ENCODE measurements around the gene CALHM2.
"Not testable (repeated sequence)": the region's sequence is repeated elsewhere in the genome, so short reads cannot be mapped to it uniquely, and the experiment has no call there.

Gene CALHM2

DNA sequence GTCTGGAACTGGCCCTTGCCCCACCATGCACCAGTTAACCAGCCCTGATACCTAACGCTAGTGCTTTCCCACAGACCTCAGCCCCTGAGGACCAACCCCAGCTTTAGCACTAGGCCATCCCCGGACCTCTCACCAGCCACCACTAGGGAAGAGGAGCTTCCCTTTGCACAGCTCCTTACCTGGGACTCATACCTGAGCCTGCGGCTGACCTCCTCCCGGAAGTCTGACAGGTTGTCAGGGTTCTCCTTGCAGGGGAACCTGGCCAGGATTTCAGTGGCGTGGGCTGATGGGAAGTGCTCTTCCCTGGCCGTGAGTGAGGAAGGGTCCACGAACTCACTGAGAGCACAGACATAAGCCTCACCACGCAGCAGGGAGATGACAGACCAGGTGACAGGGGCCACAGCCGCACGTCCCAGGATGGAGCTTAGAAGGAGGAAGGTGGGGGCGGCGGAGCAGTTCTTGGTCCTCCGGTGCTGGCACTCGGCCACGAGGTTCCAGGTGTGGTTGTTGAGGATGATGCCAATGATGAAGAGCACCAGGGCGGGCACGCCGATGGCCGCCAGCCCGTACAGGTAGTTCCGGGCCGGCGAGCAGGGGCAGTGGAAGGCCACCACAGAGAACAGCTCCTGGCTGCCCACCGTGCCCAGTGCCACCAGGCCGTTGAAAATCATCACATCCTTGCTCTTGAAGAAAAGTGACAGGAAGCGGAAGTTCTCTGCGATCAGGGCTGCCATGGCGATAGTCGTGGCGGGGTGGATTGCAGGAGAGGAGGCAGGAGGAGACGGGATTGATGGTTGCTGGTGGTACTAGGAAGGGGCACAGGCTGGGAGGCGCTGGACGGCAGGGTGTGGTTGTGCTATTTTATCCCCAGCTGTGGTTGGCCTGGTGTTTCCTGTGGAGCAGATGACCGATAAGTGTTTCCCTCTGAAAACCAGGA, 2.7 kb downstream of the CALHM2 start:
- DNase-seq, result no peak

DNA sequence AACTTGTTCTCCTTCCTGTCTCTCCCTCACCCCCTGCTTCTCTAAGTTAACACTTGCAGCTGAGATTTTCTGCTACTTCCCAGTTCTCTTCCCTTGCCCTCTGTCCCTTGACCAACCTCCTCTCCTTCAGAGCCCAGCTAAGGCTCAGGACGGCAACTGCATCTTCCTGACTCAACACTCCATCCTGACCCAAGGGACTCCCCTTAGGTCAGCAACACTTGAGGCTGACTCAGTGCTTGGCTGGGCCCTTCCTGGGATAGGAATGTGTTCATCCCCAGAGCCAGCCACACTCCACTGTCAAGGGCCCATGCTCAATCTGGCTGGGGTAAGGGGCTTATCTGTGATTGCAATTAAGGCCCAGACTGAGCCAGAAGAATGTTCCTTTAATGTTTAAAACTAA, 3.4 kb downstream of the CALHM2 start:
- DNase-seq, result no peak

DNA sequence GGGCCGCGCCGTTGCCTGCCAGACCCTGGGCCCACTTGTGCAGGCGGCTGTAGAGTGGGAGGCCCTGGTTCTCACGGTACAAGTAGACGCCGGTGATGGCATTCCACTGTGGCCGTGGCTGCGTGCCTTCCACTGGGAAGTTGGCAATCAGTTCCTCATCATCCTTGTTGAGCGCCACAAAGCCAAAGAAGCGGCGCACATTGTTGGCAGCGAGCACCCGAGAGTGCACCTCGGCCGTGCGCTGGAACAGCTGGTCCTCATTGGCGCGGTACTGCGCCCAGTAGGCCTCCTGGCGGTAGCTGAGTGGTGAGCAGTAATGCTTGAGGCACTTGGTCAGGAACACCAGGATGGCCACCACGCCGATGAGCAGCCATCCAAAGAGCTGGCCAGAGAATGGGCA, 5.0 kb downstream of the CALHM2 start:
- no peak for DNase-seq

DNA sequence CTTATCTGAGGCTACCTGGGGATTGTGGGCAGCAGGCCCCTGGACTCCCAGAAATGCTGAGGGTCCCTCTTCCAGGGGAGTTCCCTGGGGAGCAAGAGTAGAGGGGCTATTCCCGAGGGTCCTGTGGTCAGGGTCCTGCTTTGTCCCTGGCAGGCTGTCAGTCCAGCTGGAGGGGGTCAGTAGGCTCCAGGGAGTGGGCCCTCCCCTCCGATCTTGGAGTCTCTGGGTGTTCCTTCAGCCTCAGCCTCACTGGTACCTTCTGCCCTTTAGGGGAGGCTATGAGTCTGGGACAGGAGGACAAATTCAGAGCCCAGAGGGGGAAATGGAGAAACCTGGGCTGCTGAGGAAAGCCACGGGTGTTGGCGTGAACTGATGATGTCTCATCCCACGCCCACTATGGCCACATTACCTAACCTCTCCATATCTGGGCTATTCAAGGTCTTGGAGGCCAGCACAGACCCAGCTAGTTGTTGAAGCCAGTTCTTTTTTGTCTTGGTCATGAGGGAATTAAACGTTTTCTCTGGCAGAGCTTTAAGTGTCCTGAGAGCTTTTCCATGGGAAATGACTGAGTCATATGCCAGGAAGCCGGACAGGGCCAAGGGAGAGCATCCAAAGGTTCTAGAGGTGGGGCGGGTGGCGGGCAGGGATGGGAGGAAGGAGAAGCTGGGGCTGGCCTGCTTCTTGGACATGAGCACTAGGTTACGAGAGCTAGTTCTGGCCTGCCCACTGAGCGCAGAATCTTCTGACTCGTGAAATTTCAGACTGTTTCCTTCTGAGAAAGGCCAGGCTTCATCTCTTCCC, 6.2 kb downstream of the CALHM2 start:
- no peak for DNase-seq

DNA sequence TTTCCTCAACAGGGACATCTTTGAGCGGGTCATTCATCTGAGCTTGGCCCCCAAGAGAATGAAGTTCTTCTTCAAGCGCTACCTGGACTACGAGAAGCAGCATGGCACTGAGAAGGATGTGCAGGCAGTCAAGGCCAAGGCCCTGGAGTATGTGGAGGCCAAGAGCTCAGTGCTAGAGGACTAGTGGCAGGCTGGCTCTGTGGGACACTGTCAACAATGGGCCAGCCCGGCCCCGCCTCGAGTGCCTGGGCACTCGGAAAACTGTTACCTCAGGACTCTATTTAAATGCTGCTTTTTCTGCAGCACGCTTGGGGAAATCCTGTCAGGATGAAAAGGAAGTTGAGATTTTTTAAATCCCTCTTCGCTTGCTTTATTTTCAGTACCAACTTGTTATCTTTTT, 6.8 kb downstream of the CALHM2 start:
- DNase-seq, result no peak

DNA sequence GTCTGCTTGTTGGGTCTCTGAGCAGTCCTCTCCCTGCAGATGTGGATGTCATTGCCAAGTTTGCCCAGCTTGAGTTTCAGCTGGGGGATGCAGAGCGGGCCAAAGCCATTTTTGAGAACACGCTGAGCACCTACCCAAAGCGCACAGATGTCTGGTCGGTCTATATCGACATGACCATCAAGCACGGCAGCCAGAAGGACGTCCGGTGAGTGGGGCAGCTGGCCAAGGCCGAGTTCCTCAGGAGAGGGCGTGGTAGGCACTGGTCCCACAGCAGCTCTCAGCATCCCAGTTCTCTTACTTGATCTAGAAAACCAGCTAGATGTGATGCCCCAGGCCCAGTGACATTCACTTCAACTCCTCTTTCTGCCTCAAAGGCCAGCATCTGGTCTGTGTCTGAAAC, 7.7 kb downstream of the CALHM2 start:
- DNase-seq, result no peak

DNA sequence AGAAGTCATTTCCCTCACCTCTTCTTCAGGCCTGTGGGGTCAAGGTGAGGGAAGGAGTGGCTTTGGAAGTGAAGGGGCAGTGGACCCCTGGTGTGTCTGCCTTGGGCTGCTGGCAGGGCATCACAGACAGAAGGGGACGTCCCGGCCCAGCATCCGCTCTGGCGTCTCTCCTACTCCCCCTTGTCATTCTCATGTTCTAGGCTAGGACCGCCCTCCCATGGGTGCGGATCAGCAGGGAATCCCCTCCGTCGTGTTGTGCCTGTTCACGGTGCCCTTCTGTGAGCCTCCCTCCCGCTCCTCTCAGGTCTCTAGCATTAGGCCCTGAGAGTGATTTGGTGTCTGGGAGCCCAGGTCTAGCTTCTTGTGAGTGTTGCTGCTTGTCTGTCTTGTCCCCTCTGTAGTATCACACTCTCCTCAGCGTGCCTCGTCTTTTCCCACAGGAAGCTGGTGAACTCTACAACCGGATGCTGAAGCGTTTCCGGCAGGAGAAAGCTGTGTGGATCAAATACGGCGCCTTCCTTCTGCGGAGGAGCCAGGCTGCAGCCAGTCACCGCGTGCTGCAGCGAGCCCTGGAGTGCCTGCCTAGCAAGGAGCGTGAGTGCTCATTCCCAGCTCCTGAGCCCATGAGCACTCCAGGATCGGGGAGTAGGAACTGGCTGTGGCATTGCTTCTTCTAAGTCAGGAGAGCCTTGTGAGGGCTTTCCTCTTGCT, 8.5 kb downstream of the CALHM2 start:
- no peak for DNase-seq

DNA sequence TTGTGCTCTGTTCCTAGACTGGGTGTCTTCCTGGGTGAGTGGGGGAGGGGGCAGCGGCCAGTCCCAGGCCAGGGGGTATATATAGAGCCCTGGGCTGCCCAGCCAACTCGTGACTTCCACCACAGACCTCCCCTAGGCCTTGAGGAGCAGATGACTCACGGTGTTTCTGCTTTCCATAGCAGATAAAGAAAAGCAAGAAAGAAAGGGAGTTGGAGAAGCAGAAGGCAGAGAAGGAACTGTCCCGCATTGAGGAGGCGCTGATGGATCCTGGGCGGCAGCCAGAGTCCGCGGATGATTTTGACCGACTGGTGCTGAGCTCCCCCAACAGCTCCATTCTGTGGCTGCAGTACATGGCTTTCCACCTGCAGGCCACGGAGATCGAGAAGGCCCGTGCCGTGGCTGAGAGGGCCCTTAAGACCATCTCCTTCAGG, 10.1 kb downstream of the CALHM2 start:
- DNase-seq, result no peak

DNA sequence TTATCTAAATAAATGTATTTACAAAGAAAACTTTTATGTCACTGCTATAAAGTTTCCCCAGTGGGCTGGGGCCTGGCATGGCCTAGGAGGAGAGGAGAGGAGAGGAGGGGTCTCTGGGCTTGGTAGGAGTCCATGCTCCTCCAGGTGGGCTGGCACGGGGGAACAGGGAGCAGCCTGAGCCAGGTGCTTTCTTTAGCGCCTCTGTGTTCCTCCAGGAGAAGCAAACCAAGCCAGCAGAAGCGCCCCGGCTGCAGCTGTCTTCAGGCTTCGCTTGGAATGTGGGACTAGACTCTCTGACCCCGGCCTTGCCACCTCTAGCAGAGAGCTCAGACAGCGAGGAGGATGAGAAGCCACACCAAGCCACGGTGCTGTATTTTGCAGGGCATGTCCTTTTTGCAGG, 10.6 kb downstream of the CALHM2 start:
- no peak for DNase-seq

DNA sequence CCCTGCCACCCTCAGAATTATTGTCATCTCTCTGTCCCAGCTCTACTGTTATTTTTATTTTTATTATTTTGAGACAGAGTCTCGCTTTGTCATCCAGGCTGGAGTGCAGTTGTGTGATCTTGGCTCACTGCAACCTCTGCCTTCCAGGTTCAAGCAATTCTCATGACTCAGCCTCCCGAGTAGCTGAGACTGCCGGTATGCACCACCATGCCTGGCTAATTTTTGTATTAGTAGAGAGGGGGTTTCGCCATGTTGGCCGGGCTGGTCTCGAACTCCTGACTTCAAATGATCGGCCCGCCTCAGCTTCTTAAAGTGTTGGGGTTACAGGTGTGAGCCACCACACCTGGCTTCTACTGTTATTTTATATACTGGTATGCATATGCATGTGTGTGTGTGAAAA, 11.0 kb downstream of the CALHM2 start:
- DNase-seq, result no peak

DNA sequence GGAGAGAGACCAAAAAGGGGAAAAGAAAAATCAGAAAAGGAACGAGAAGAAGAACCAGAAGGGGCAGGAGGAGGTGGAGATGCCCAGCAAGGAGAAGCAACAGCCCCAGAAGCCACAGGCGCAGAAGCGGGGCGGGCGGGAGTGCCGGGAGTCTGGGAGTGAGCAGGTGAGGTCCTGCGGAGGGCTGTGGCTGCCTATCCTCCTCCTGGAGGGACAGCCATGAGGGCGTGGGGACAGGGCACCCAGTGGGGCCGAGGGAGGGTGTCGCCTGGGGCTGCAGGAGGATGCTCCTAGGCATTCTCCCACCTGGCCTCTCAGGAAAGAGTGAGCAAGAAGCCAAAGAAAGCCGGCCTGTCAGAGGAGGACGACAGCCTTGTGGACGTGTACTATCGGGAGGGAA, 11.8 kb downstream of the CALHM2 start:
- DNase-seq, result no peak

DNA sequence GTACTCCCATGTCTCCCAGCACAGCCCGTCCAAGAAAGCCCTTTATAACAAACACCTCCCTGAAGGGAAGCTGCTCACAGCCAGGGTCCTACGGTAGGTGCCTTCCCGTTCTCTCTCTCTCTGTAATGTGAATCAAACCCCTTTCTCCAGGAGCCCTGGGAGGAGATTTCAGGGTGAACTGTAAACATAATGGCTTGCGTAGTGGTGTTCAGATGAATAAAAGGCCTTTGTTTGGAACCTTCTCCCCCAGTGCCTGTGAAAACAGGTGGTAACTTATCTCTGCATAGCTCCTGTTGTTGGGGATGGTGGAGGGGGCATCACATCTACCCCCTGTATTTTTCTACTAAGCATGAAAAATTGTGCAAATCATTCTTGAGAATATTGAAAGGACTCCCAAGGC, 12.4 kb downstream of the CALHM2 start:
- DNase-seq, result no peak

DNA sequence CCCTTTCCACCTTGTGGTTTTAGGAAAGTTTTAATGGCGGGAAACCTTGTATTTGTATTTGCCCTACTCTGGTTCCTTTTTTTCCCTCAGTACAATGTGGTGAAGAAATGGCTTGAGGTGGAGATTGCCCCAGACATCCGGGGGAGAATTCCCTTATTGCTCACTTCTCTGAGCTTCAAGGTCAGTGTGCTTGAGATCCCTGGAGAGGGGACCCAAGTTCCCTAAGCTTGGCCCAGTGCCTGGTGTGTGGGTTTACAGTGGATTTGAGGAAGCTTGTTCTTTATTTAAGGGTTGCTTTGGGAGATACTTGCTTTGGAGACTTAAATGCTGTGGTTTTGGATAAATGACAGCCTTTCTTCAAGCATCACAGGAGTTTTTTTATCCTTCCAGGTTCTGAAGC, 18.3 kb downstream of the CALHM2 start:
- no peak for DNase-seq

DNA sequence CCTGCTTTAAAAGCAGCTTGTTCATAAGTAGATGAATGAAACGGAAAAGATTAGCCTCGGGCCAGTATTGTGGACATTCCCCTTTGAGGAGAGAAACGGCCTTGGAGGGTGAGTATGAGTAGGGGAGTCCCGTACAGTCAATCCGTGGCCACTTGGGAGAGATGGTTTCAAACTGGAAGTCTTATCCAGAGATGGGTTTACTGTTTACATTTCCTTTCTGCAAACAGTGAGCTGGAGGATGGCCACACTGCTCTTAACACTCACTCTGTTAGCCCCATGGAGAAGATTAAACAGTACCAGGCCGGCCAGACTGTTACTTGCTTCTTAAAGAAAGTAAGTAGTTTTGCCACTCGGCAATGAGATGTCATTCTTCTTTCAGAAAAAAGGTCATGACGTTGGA, 20.3 kb downstream of the CALHM2 start:
- no peak for DNase-seq

DNA sequence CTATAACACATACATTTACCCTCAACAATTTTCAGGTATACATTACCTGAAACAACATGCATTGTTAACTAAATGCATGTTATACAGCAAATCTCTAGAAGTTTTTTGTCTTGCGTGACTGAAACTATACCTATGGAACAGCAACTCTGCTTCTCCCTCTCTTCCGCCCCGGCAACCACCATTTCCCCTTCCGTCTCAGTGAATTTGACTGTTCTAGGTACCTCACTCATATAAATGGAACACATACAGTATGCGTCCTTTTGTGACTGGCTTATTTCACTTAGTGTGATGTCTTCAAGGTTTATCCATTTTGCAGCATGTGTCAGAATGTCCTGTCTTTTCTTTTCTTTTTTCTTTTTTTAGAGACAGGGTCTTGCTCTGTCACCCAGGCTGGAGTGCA, 22.5 kb downstream of the CALHM2 start:
- DNase-seq, result no peak

DNA sequence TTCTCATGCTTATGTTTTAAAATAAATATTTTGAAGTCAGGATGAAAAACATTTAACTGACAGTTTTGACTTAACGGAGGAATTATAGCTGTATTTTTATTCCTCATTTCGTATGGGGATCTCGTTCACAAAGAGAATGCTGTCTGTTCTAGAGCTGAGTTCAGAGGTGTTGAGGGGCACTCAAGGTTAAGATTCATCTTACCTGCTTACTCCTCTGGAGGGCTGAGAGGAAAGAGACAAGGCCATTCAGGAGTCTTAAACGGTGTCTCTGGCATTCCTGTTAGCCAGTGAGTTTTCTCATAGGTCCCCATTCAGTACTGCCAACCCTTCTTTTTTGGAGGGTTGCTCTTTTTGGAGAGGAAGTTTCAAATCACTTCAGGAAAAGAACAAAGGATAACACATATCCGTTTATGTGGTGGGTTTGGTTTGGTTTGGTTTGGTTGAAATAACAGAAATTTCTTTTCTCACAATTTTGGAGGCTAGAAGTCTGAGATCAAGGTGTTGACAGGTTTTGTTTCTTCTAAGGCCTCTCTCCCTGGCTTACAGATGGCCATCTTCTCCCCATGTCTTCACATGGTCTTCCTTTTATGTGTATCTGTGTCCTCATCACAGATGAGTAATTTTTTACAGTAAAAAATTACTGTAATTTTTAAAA, 23.1 kb downstream of the CALHM2 start:
- no peak for DNase-seq

DNA sequence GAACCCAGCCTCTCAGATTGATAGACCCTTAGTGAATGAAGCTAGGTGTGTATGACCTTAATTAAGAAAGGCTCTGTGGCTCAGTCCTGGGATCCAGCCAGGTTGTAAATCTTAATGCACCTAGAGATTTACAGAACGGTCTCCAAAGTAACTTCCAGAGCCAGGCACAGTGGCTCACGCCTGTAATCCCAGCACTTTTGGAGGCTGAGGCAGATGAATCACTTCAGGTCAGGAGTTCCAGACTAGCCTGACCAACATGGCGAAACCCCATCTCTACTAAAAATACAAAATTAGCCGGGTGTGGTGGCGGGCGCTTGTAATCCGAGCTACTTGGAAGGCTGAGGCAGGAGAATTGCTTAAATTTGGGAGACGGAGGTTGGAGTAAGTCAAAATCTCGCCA, 24.3 kb downstream of the CALHM2 start:
- no peak for DNase-seq

DNA sequence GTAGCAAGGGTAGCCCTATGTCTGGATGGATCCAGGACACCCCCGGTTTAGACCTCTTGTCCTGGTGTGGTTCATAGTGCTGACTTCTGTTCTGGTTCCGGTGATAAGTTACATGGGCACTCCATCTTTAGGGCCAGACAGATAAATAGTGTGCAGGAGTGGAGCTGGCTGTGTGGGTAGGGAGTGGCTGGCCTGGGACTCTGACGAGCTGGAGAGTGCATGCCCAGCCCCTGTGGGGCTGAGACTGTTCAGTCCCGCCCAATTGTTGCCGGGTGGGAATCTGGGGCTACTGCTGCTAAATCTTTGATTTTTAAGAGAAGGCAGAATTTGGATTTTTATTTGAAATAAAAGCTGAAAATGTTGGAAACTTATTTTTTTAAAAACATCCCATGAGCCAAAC, 28.4 kb downstream of the CALHM2 start:
- DNase-seq, result no peak

DNA sequence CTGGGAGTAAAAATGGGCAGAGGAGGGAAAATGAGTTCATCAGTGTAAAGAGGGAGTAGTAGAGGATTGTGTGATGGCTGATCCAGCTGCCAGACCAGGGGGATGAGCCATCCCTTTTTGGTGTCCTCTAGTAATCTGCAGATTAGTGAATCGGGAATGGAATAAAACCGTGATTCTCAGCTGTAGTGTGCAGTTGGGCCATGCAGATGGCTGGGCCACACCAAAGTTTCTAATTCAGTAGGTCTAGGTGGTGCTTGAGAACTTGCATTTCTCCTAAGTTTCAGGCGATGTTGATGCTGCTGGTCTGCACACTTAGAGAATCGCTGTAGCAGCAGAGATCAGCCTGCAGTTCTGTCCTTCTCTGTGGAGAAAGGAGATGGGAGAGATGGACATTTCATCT, 33.1 kb downstream of the CALHM2 start:
- no peak for DNase-seq

DNA sequence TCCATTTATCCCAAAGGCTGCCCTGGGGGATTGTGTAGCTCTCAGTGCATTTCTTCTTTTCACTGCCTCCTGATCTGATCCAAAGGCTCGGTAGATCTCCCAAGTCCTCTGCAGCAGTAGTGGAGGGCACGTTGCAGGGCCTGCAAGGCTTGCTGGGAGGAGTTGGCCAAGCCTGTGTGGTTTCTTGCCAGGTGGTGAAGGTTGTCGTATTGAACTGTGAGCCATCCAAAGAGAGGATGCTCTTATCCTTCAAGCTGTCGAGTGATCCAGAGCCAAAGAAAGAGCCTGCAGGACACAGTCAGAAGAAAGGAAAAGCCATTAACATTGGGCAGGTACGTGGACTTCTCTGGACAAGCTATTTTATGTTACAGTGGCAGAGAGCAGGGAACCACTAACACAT, 34.6 kb downstream of the CALHM2 start:
- DNase-seq, result no peak

DNA sequence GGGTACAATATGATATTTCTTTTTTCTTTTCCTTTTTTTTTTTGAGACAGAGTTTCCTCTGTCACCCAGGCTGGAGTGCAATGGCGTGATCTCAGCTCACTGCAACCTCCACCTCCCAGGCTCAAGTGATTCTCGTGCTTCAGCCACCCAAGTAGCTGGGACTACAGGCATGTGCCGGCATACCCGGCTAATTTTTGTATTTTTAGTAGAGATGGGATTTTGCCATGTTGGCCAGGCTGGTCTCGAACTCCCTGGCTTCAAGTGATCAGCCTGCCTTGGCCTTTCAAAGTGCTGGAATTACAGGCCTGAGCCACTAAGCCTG, 35.1 kb downstream of the CALHM2 start:
- not testable (repeated sequence) for DNase-seq

DNA sequence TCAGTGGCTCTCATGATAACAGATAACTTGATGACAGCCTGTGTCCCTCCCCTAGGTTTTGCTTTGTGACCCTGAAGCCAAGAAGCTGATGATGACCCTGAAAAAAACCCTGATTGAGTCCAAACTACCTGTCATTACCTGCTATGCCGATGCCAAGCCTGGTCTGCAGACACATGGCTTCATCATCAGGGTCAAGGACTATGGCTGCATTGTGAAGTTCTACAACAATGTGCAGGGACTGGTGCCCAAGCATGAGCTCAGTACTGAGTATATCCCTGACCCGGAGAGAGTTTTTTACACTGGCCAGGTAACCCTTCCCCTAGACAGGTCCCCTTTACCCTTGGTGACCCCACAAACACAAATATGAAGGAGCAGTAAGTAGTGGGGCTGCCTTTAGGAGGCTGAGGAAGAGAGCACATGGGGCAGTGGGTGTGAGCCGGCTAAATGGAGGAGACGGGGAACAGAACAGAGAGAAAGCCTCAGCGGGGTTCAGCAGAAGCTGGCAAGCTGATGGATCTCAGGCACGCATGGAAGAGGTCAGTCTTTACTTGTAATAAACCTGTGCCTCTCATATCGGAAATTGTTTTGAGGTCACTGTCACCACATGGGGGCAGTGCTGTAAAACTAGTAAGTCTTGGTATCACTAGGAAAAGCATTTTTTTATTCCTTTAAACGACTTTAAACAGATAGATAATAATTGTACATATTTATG, 35.6 kb downstream of the CALHM2 start:
- DNase-seq, result no peak

DNA sequence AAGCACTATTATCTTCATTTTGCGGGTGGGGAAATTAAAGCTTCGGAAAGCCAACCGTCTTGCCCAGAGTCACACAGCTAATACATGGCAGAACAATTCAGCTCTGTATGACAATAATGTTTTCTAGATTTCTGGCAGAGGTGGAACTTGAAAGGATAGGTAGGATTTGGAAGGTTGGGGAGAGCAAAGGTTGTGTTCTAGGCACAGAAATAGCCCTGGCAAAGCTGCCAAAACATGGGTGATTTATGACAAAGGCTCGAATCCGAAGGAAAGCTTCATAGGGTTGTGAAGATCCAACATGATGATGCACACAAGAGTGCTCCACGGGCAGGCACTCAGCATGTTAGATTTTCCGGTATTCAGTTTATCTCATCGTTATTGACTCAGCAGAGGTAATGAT, 36.6 kb downstream of the CALHM2 start:
- no peak for DNase-seq

All from DMS 273 treated with DMSO at 0.1 percent for 48 hours (cell line).